ENCODE measurements around the gene ATXN7L2. TPM values are rescaled to one million over a fixed set of nuclear protein-coding genes. Genes with fewer than 3 reads are reported as not detected.

The ATXN7L2 gene
- total RNA-seq, 1 donor from 2014 or later, result 4.6 TPM

GRCh38 chr1:109493227-109493626 lies 9.5 kb downstream of the ATXN7L2 start:
- ATAC-seq (no peak), DNase-seq (no peak)
- TF ChIP-seq CTCF (IDR thresholded peaks at IDR 0.05), result no peak
- Histone ChIP-seq H3K4me1 (peaks cover 13% of the 10 kb centered on the region), H3K36me3 (peaks cover 20% of the 10 kb centered on the region), H3K27me3 (no peaks in the 10 kb centered on the region), H3K27ac (peak overlapping the region; percentile 80), H3K4me3 (no peak overlapping the region), H3K9me3 (no peaks in the 10 kb centered on the region)
- intact Hi-C loops (cut with DNase I), result loop anchor here (5.0 kb wide), 1 partner anchor 39 kb away; no protein-coding TSS in a partner anchor

DNA sequence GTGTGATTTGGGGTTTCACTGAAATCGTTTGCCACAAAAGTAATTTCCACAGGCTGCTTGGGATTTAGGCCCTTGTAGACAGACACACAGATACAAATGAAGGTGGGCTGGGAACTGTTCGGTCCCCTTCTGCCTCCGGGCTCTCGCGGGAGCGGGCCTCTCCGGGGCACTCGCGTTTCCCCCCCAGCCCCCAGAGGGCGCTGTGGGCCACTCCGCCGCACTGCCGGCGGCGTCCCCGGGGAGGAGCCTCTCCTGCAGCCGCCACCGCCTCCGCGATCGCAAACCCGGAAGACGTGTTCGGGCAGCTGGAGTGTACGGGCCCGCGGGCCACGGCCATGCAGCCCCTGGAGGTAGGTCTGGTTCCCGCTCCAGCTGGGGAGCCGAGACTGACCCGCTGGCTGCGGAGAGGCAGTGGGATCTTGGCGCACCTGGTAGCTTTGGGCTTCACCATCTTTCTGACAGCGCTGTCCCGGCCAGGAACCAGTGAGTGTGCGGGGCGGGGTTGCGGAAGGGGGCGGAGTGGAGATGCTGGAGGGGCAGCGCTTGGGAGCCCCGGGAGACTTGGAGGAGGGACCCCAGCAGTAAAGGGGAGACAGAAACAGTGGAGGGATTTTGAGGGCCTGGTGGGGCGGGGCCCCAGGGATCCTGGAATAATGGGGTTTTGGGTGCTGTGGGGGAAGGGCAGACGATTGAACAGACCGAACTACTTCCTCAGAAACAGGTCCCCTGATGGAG lies 10.3 kb downstream of the ATXN7L2 start, which contains the start of gene CYB561D1:
Gene CYB561D1 (plus strand): TSS at position 290 of the 735 bp plus-strand sequence. CDS start 46 bp downstream, at position 336.
- H3K9me3 ChIP-seq, result no peaks in the 10 kb centered on the region
- peak; percentile 96 for TF ChIP-seq CTCF (IDR thresholded peaks at IDR 0.05)
- peaks cover 18% of the 10 kb centered on the region for H3K36me3 ChIP-seq
- H3K27ac ChIP-seq, result peak within 1 kb of the TSS; percentile 80
- intact Hi-C loops (cut with DNase I), result loop anchor here (5.0 kb wide), 1 partner anchor 38 kb away; no protein-coding TSS in a partner anchor
- DNase-seq (peak; percentile 95), ATAC-seq (peak; percentile 97)
- H3K4me1 ChIP-seq, result peaks cover 17% of the 10 kb centered on the region
- peak within 1 kb of the TSS; percentile 97 for H3K4me3 ChIP-seq
- H3K27me3 ChIP-seq, result no peaks in the 10 kb centered on the region

- Histone ChIP-seq H3K4me3 (no peak overlapping the region), H3K27ac (no peak overlapping the region), H3K36me3 (peaks cover 14% of the 10 kb centered on the region), H3K4me1 (peaks cover 33% of the 10 kb centered on the region), H3K9me3 (no peaks in the 10 kb centered on the region), H3K27me3 (no peaks in the 10 kb centered on the region)
- ATAC-seq (no peak), DNase-seq (no peak)
- intact Hi-C loops (cut with DNase I), result no loop called here
- no peak for TF ChIP-seq CTCF (IDR thresholded peaks at IDR 0.05)
Observed at GRCh38 chr1:109495738-109496137, 12.0 kb downstream of the ATXN7L2 start.

- H3K27me3 ChIP-seq, result no peaks in the 10 kb centered on the region
- H3K36me3 ChIP-seq, result peaks cover 14% of the 10 kb centered on the region
- intact Hi-C loops (cut with DNase I), result no loop called here
- H3K9me3 ChIP-seq, result no peaks in the 10 kb centered on the region
- no peak overlapping the region for H3K27ac ChIP-seq
- DNase-seq, result no peak
- H3K4me3 ChIP-seq, result no peak overlapping the region
- no peak for ATAC-seq
- peaks cover 49% of the 10 kb centered on the region for H3K4me1 ChIP-seq
- no peak for TF ChIP-seq CTCF (IDR thresholded peaks at IDR 0.05)
Observed at GRCh38 chr1:109497449-109498160, 13.9 kb downstream of the ATXN7L2 start.

- Histone ChIP-seq H3K9me3 (no peaks in the 10 kb centered on the region), H3K27me3 (no peaks in the 10 kb centered on the region), H3K27ac (no peak overlapping the region), H3K4me1 (peaks cover 51% of the 10 kb centered on the region), H3K4me3 (no peak overlapping the region), H3K36me3 (peaks cover 14% of the 10 kb centered on the region)
- no peak for ATAC-seq
- intact Hi-C loops (cut with DNase I), result no loop called here
- TF ChIP-seq CTCF (IDR thresholded peaks at IDR 0.05), result peak; percentile 50
- no peak for DNase-seq
Observed at GRCh38 chr1:109498161-109498801, 14.6 kb downstream of the ATXN7L2 start.

Data from upper lobe of right lung (tissue), 1 donor.